CD4-positive, alpha-beta T cell (primary cell): ENCODE results near the gene MTHFD1L. TPM values are rescaled to one million over a fixed set of nuclear protein-coding genes. Genes with fewer than 3 reads are reported as not detected.
A peak's percentile ranks its signal among the peaks of the same experiment; 100 is the strongest.
"Not testable (repeated sequence)": the region's sequence is repeated elsewhere in the genome, so short reads cannot be mapped to it uniquely, and the experiment has no call there.

Experiments
- ATAC-seq: fragments of 200-7000 bp; cut with Tn5 transposase; one replicate; pipeline ENCODE4 v1.10.0; 2022; ENCODE audit warnings: mild to moderate bottlenecking; ENCODE audit not compliant: poor library complexity
- CTCF ChIA-PET: fragments of 350-600 bp; sonication (Branson Sonifier 250); formaldehyde crosslinking; loops from one replicate; lab custom pipeline; 2021; ENCODE audit warnings: antibody characterized with exemption, inconsistent platforms; lab: Charles Lee
- POLR2A ChIA-PET: fragments of 350-600 bp; sonication (Branson Sonifier 250); formaldehyde crosslinking; loops from one replicate; lab custom pipeline; 2021; ENCODE audit warnings: antibody characterized with exemption, inconsistent platforms; lab: Charles Lee
- DNase-seq, 14 experiments: peaks; one replicate each; pipeline ENCODE4 v3.0.0-alpha.2; 2013 to 2020; ENCODE audit warnings: mixed read lengths in 2 of 14
- H3K27ac ChIP-seq, 2 donors: one replicate each; pipeline versions ENCODE4 v1.5.1 to v1.7.0; 2013; ENCODE audit warnings: low read length in 2 of 2, low read depth in 1 of 2, mild to moderate bottlenecking in 1 of 2
- H3K27me3 ChIP-seq, 2 experiments: 1 replicate in 1 of 2; 2 replicates in 1 of 2; pipeline versions ENCODE4 v1.6.1 to v1.7.0; 2013; ENCODE audit warnings: low read length in 2 of 2, control low read depth in 1 of 2, mild to moderate bottlenecking in 1 of 2, moderate library complexity in 1 of 2; ENCODE audit not compliant: insufficient read depth in 2 of 2, control insufficient read depth in 1 of 2
- H3K36me3 ChIP-seq: one replicate; pipeline ENCODE4 v1.6.1; 2013; ENCODE audit warnings: low read length, control low read depth; ENCODE audit not compliant: insufficient read depth
- H3K4me1 ChIP-seq: one replicate; pipeline ENCODE4 v1.6.1; 2013; ENCODE audit warnings: low read length, control low read depth; ENCODE audit not compliant: insufficient read depth
- H3K4me3 ChIP-seq: one replicate; pipeline ENCODE4 v1.5.1; 2013; ENCODE audit warnings: mild to moderate bottlenecking, low read length, moderate library complexity
- H3K9me3 ChIP-seq, 2 experiments: 1 replicate in 1 of 2; 2 replicates in 1 of 2; pipeline versions ENCODE4 v1.6.1 to v1.7.0; 2013; ENCODE audit warnings: low read length in 2 of 2, mild to moderate bottlenecking in 2 of 2, control low read depth in 1 of 2, moderate library complexity in 1 of 2; ENCODE audit not compliant: control insufficient read depth in 1 of 2, insufficient read depth in 1 of 2
- H3K27ac Mint-ChIP-seq: one replicate; pipeline ENCODE4 v1.8.0; 2020; ENCODE audit warnings: mixed read lengths
- H3K27me3 Mint-ChIP-seq: one replicate; pipeline ENCODE4 v1.8.0; 2021; ENCODE audit warnings: mixed read lengths
- H3K36me3 Mint-ChIP-seq: one replicate; pipeline ENCODE4 v1.8.0; 2021; ENCODE audit warnings: low read depth, mixed read lengths
- H3K4me1 Mint-ChIP-seq: one replicate; pipeline ENCODE4 v1.8.0; 2021; ENCODE audit warnings: low read depth, mixed read lengths
- H3K4me3 Mint-ChIP-seq: one replicate; pipeline ENCODE4 v1.8.0; 2020; ENCODE audit warnings: mild to moderate bottlenecking, mixed read lengths
- H3K9me3 Mint-ChIP-seq: one replicate; pipeline ENCODE4 v1.8.0; 2020; ENCODE audit warnings: mixed read lengths
- CTCF ChIP-seq: fragments of 200-600 bp; IDR thresholded peaks from one replicate; pipeline ENCODE4 v1.8.0; 2022; ENCODE audit warnings: antibody characterized with exemption, mild to moderate bottlenecking
- intact Hi-C, 2 experiments: fragments of 100-400 bp; cut with DNase I in 1 of 2; cut with micrococcal nuclease in 1 of 2; formaldehyde crosslinking; loops; one replicate each; pipeline versions ENCODE4 v1.15.1 to v1.9.0; 2023 to 2025; cut with DNase I, micrococcal nuclease
- total RNA-seq, 174 experiments: library from RNA in 2 of 174; stranded (reverse) in 2 of 174; gene quantifications; one replicate each; pipeline ENCODE4 v1.2.3 and lab custom pipeline; 2021 to 2026

Gene MTHFD1L
- total RNA-seq, 2 experiments from 2014 or later: 8.8 to 9.7 TPM

GRCh38 chr6:151032034-151032433 is 166.5 kb downstream of the MTHFD1L start:
- TF ChIP-seq CTCF: no peak
- Histone ChIP-seq H3K27ac (no peak overlapping the region), H3K9me3 (no peaks in the 10 kb centered on the region), H3K27me3 (no peaks in the 10 kb centered on the region), H3K4me1 (no peaks in the 10 kb centered on the region), H3K36me3 (peaks cover 2% of the 10 kb centered on the region), H3K4me3 (no peak overlapping the region)
- Mint-ChIP-seq H3K4me1 (no peaks in the 10 kb centered on the region), H3K9me3 (no peaks in the 10 kb centered on the region), H3K27ac (no peak overlapping the region), H3K4me3 (no peak overlapping the region), H3K36me3 (peaks cover 14% of the 10 kb centered on the region), H3K27me3 (no peaks in the 10 kb centered on the region)
- POLR2A ChIA-PET: no interaction called here
- CTCF ChIA-PET: no interaction called here
- DNase-seq (no peak), ATAC-seq (no peak)
- intact Hi-C loops: no loop called here

- no peak overlapping the region for H3K27ac Mint-ChIP-seq
- Histone ChIP-seq H3K27ac (no peak overlapping the region), H3K4me3 (no peak overlapping the region), H3K4me1 (no peaks in the 10 kb centered on the region), H3K9me3 (no peaks in the 10 kb centered on the region), H3K36me3 (no peaks in the 10 kb centered on the region), H3K27me3 (no peaks in the 10 kb centered on the region)
- H3K4me1 Mint-ChIP-seq: no peaks in the 10 kb centered on the region
- no peak for DNase-seq
- intact Hi-C loops: no loop called here
- no peak for ATAC-seq
- ChIA-PET POLR2A (no interaction called here), CTCF (no interaction called here)
- peaks cover 20% of the 10 kb centered on the region for H3K36me3 Mint-ChIP-seq
- H3K4me3 Mint-ChIP-seq: no peak overlapping the region
- H3K9me3 Mint-ChIP-seq: no peaks in the 10 kb centered on the region
- no peaks in the 10 kb centered on the region for H3K27me3 Mint-ChIP-seq
- TF ChIP-seq CTCF: no peak
Observed at GRCh38 chr6:151034825-151035781, 169.6 kb downstream of the MTHFD1L start.

- not testable (repeated sequence) for H3K9me3 Mint-ChIP-seq
Observed at GRCh38 chr6:151036211-151036721, 170.8 kb downstream of the MTHFD1L start.

More at GRCh38 chr6:151036211-151036721, 170.8 kb downstream of the MTHFD1L start:
- DNase-seq: peak in 2 of 14 experiments; percentile 14 to 34
- H3K4me1 ChIP-seq, H3K36me3 ChIP-seq, H3K27me3 Mint-ChIP-seq, H3K9me3 ChIP-seq, H3K27ac ChIP-seq, H3K27me3 ChIP-seq, POLR2A ChIA-PET, H3K4me1 Mint-ChIP-seq, H3K27ac Mint-ChIP-seq, H3K4me3 Mint-ChIP-seq, ATAC-seq, H3K4me3 ChIP-seq, CTCF ChIA-PET, intact Hi-C loops: not testable (repeated sequence)
- peaks cover 20% of the 10 kb centered on the region for H3K36me3 Mint-ChIP-seq
